ENCODE data around the gene NDUFA7.
"Not testable (repeated sequence)": the region's sequence is repeated elsewhere in the genome, so short reads cannot be mapped to it uniquely, and the experiment has no call there.

Gene NDUFA7

DNA sequence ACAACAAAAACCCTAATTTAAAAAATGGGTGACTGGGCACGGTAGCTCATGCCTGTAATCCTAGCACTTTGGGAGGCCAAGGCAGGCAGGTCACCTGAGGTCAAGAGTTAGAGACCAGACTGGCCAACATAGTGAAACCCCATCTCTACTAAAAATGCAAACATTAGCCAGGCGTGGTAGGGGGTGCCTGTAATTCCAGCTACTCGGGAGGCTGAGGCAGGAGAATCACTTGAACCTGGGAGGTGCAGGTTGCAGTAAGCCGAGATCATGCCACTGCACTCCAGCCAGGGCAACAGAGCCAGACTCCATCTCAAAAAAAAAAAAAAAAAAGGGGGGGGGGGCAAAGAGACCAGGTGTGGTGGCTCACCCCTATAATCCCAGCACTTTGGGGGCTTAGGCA lies 56.9 kb downstream of the NDUFA7 start:
- DNase-seq (ENCODE audit: low spot score) = not testable (repeated sequence)

DNA sequence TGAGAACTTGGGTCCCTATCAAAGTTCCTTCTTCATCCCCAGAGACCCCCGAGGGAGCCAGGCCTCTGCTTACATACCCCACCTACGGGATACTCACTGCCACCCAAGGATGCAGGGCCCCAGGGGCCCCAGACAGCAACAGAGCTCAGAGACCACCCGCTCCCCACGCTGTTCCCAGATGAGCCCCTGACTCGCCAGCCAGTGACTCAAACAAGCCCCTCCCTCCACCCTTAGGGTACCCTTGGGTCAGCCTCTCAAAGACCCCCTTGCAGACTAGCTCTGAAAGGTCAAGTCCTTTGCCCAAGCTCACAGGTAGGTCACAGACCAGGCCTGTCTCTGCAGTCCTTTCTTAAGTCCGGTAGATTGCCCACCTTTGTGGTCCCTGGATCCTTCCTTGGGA lies 58.7 kb downstream of the NDUFA7 start:
- no peak for DNase-seq (ENCODE audit: low spot score)

- no peak for DNase-seq (ENCODE audit: low spot score)
Observed at GRCh38 chr19:8261881-8262280, 59.3 kb downstream of the NDUFA7 start.

DNA sequence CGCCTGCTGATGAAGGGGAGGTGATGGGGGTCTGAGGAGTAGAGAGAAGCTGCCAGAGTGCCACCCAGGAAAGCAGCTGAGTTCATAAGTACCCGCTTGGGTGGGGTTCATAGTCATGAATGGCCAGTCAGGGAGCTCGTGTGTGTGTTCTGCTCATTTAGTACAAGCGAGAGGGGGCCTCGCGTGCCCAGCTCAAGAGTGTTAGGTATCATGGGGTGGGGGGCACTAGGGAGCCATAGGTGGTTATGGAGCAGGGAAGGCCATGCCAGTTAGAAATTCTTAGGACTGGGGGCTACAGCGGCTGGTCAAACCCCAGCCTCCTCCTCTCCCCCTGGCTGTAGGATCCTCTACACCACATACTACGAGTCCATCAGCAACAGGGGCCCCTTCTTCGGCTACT lies 59.8 kb downstream of the NDUFA7 start:
- DNase-seq (ENCODE audit: low spot score) = no peak

Measured in CD4-positive, alpha-beta T cell treated with Interleukin-6 at 100 ng/mL for 8 hours (primary cell).